IPS-20b (cell line): ENCODE results near the gene KMT2D.

Experiments used
- H3K27ac ChIP-seq: one replicate; pipeline ENCODE4 v1.5.1; 2013; ENCODE audit warnings: low read length
- H3K27me3 ChIP-seq: 2 replicates; pipeline ENCODE4 v1.6.1; 2013; ENCODE audit warnings: mild to moderate bottlenecking, low read length, inconsistent platforms; ENCODE audit not compliant: insufficient read depth
- H3K36me3 ChIP-seq: 2 replicates; pipeline ENCODE4 v1.6.1; 2013; ENCODE audit warnings: low read depth, mild to moderate bottlenecking, inconsistent platforms, low read length, moderate library complexity; ENCODE audit not compliant: insufficient read depth
- H3K4me1 ChIP-seq: 2 replicates; pipeline ENCODE4 v1.6.1; 2013; ENCODE audit warnings: mild to moderate bottlenecking, control low read depth, inconsistent platforms, low read length, moderate library complexity; ENCODE audit not compliant: insufficient read depth
- H3K4me3 ChIP-seq: 2 replicates; pipeline ENCODE4 v1.5.1; 2013; ENCODE audit warnings: mild to moderate bottlenecking, low read length, inconsistent platforms
- H3K9ac ChIP-seq: 2 replicates; pipeline ENCODE4 v1.6.1; 2013; ENCODE audit warnings: low read depth, mild to moderate bottlenecking, inconsistent platforms, low read length, moderate library complexity
- H3K9me3 ChIP-seq: 2 replicates; pipeline ENCODE4 v1.6.1; 2013; ENCODE audit warnings: mild to moderate bottlenecking, low read depth, low read length, inconsistent platforms; ENCODE audit not compliant: insufficient read depth

KMT2D gene

GRCh38 chr12:49019443-49020324 lies 40.9 kb downstream of the KMT2D start:
- no peaks in the 10 kb centered on the region for H3K27me3 ChIP-seq
- peaks cover 38% of the 10 kb centered on the region for H3K36me3 ChIP-seq
- peak overlapping the region; percentile 95; the same call in 1 of the 2 replicates for H3K4me3 ChIP-seq
- H3K27ac ChIP-seq: no peak overlapping the region
- peak overlapping the region; percentile 94; the same call in 1 of the 2 replicates for H3K9ac ChIP-seq
- peaks cover 4% of the 10 kb centered on the region; the same call in 1 of the 2 replicates for H3K4me1 ChIP-seq
- no peaks in the 10 kb centered on the region for H3K9me3 ChIP-seq

GRCh38 chr12:49019120-49019430 lies 41.5 kb downstream of the KMT2D start:
- peak overlapping the region; percentile 95 for H3K4me3 ChIP-seq
- H3K9ac ChIP-seq: peak overlapping the region; percentile 94; the same call in 1 of the 2 replicates
- peaks cover 4% of the 10 kb centered on the region; the same call in 1 of the 2 replicates for H3K4me1 ChIP-seq
- H3K9me3 ChIP-seq: no peaks in the 10 kb centered on the region
- H3K36me3 ChIP-seq: peaks cover 32% of the 10 kb centered on the region
- peak overlapping the region; percentile 96 for H3K27ac ChIP-seq
- H3K27me3 ChIP-seq: no peaks in the 10 kb centered on the region

- peaks cover 26% of the 10 kb centered on the region for H3K36me3 ChIP-seq
- no peaks in the 10 kb centered on the region for H3K9me3 ChIP-seq
- H3K9ac ChIP-seq: peak within 1 kb of the TSS; percentile 94
- H3K4me1 ChIP-seq: peaks cover 4% of the 10 kb centered on the region; the same call in 1 of the 2 replicates
- peak within 1 kb of the TSS; percentile 95 for H3K4me3 ChIP-seq
- H3K27me3 ChIP-seq: no peaks in the 10 kb centered on the region
- H3K27ac ChIP-seq: peak within 1 kb of the TSS; percentile 96
Observed at GRCh38 chr12:49018261-49019119, 42.1 kb downstream of the KMT2D start, which contains the start of gene PRKAG1. PRKAG1 (minus strand) TSS chr12:49018776; CDS start chr12:49018740, 36 bp downstream.

GRCh38 chr12:49017891-49018260 lies 42.7 kb downstream of the KMT2D start:
- peak overlapping the region; percentile 94 for H3K9ac ChIP-seq
- H3K4me1 ChIP-seq: peaks cover 4% of the 10 kb centered on the region; the same call in 1 of the 2 replicates
- peaks cover 20% of the 10 kb centered on the region for H3K36me3 ChIP-seq
- H3K9me3 ChIP-seq: no peaks in the 10 kb centered on the region
- H3K27me3 ChIP-seq: no peaks in the 10 kb centered on the region
- peak overlapping the region; percentile 95 for H3K4me3 ChIP-seq
- H3K27ac ChIP-seq: no peak overlapping the region

GRCh38 chr12:49015196-49015595 lies 45.4 kb downstream of the KMT2D start:
- Histone ChIP-seq H3K27me3 (no peaks in the 10 kb centered on the region), H3K36me3 (no peaks in the 10 kb centered on the region), H3K4me3 (no peak overlapping the region), H3K4me1 (peaks cover 4% of the 10 kb centered on the region; the same call in 1 of the 2 replicates), H3K9me3 (no peaks in the 10 kb centered on the region), H3K27ac (no peak overlapping the region), H3K9ac (no peak overlapping the region)

GRCh38 chr12:49014547-49014946 lies 46.0 kb downstream of the KMT2D start:
- peaks cover 3% of the 10 kb centered on the region; the same call in 1 of the 2 replicates for H3K4me1 ChIP-seq
- no peak overlapping the region for H3K27ac ChIP-seq
- no peaks in the 10 kb centered on the region for H3K27me3 ChIP-seq
- H3K9me3 ChIP-seq: no peaks in the 10 kb centered on the region
- no peak overlapping the region for H3K9ac ChIP-seq
- H3K4me3 ChIP-seq: no peak overlapping the region
- H3K36me3 ChIP-seq: no peaks in the 10 kb centered on the region

- Histone ChIP-seq H3K4me1 (no peaks in the 10 kb centered on the region), H3K27ac (no peak overlapping the region), H3K4me3 (no peak overlapping the region), H3K27me3 (no peaks in the 10 kb centered on the region), H3K9me3 (no peaks in the 10 kb centered on the region), H3K36me3 (no peaks in the 10 kb centered on the region), H3K9ac (no peak overlapping the region)
Observed at GRCh38 chr12:49013428-49013827, 47.2 kb downstream of the KMT2D start.

- H3K27me3 ChIP-seq: no peaks in the 10 kb centered on the region
- no peak overlapping the region for H3K9ac ChIP-seq
- no peaks in the 10 kb centered on the region for H3K9me3 ChIP-seq
- H3K27ac ChIP-seq: no peak overlapping the region
- H3K4me1 ChIP-seq: no peaks in the 10 kb centered on the region
- no peaks in the 10 kb centered on the region; the same call in 1 of the 2 replicates for H3K36me3 ChIP-seq
- no peak overlapping the region for H3K4me3 ChIP-seq
Observed at GRCh38 chr12:49012739-49013138, 47.9 kb downstream of the KMT2D start.
